ENCODE data around the gene ANXA6. TPM values are rescaled to one million over a fixed set of nuclear protein-coding genes. Genes with fewer than 3 reads are reported as not detected.

Gene ANXA6
- total and polyA plus RNA-seq, 10 of the 15 experiments (the other 5 are each of a cell fraction or from before 2014, with no cell fraction given) = 44.0 to 571 (median 465) TPM

GRCh38 chr5:151205411-151205810 lies 47.8 kb upstream of the ANXA6 start:
- H3K79me2 ChIP-seq (ENCODE audit: control insufficient read depth, insufficient read depth, low read length) = peaks cover 11% of the 10 kb centered on the region
- TF ChIP-seq TCF7 (IDR thresholded peaks at IDR 0.05; ENCODE audit: borderline replicate concordance) = no peak
- TF ChIP-seq SMARCA5 (IDR thresholded peaks at IDR 0.05) = no peak
- TF ChIP-seq HDAC6 (IDR thresholded peaks at IDR 0.05; ENCODE audit: unreplicated experiment) = no peak
- TF ChIP-seq ZNF622 (IDR thresholded peaks at IDR 0.05) = no peak
- TF ChIP-seq DPF2 (IDR thresholded peaks at IDR 0.05) = no peak
- no peak overlapping the region for H3K4me2 ChIP-seq (ENCODE audit: control insufficient read depth, insufficient read depth)
- H3K27ac ChIP-seq (ENCODE audit: control insufficient read depth, insufficient read depth) = no peak overlapping the region
- ChIA-PET CTCF (no interaction called here), POLR2A (no interaction called here), RAD21 (ENCODE audit: unreplicated experiment) (no interaction called here), SMC1A (ENCODE audit: uncharacterized antibody, unreplicated experiment) (no interaction called here)
- WGBS (ENCODE audit: insufficient coverage, insufficient replicate concordance, low lambda C conversion rate, missing lambda C conversion rate) = 96% methylated on average over 6 of the region's 10 CpGs
- H3K9ac ChIP-seq (ENCODE audit: control insufficient read depth, insufficient read depth, low read length) = no peak overlapping the region
- intact Hi-C loops (cut with micrococcal nuclease; ENCODE audit: unreplicated experiment) (no loop called here), in situ Hi-C loops (cut with MboI) (no loop called here)
- peaks cover 19% of the 10 kb centered on the region for H3K4me1 ChIP-seq (ENCODE audit: control insufficient read depth, insufficient read depth, low read length)
- ATAC-seq (no peak), FAIRE-seq (no peak), DNase-seq (ENCODE audit: low read depth, low spot score) (no peak)
- H3K27me3 ChIP-seq (replicated peaks in 1 of 2; ENCODE audit: control insufficient read depth in 2 of 2, insufficient read depth in 2 of 2, low read length in 1 of 2) = no peaks in the 10 kb centered on the region
- no peak overlapping the region for H3K4me3 ChIP-seq
- H3K36me3 ChIP-seq (ENCODE audit: control insufficient read depth in 2 of 2, insufficient read depth in 2 of 2, low read length in 1 of 2) = peaks cover 2 to 17% of the 10 kb centered on the region in 2 experiments; a peak in 3 of 4 replicates
- BruUV-seq (replicated peaks) = no TSS peak
- no peaks in the 10 kb centered on the region for H3K9me3 ChIP-seq (replicated peaks; ENCODE audit: control insufficient read depth, insufficient read depth, low read length)
- no peak overlapping the region for H2AFZ ChIP-seq (ENCODE audit: control insufficient read depth, low read depth, low read length)
- H4K20me1 ChIP-seq (ENCODE audit: control insufficient read depth, insufficient read depth) = no peaks in the 10 kb centered on the region

GRCh38 chr5:151204051-151204450 lies 46.5 kb upstream of the ANXA6 start:
- H3K27me3 ChIP-seq (replicated peaks in 1 of 2; ENCODE audit: control insufficient read depth in 2 of 2, insufficient read depth in 2 of 2, low read length in 1 of 2) = no peaks in the 10 kb centered on the region
- H3K9ac ChIP-seq (ENCODE audit: control insufficient read depth, insufficient read depth, low read length) = no peak overlapping the region
- H3K4me2 ChIP-seq (ENCODE audit: control insufficient read depth, insufficient read depth) = no peak overlapping the region
- DNase-seq (ENCODE audit: low read depth, low spot score) = no peak
- RAD21 ChIA-PET (ENCODE audit: unreplicated experiment) = interaction anchor here (1.1 to 1.2 kb wide), 2 partner anchors 30 to 39 kb away, joined by 3 read pairs; no protein-coding TSS in a partner anchor
- CTCF ChIA-PET = interaction anchor here (0.6 kb wide), 1 partner anchor 35 kb away, joined by 3 read pairs; no protein-coding TSS in a partner anchor
- H3K27ac ChIP-seq (ENCODE audit: control insufficient read depth, insufficient read depth) = no peak overlapping the region
- 100% methylated on average over 5 of the region's 5 CpGs for WGBS (ENCODE audit: insufficient coverage, insufficient replicate concordance, low lambda C conversion rate, missing lambda C conversion rate)
- SMC1A ChIA-PET (ENCODE audit: uncharacterized antibody, unreplicated experiment) = interaction anchor here (0.7 to 1.0 kb wide), 3 partner anchors 10 to 62 kb away, joined by 3 read pairs; no protein-coding TSS in a partner anchor
- POLR2A ChIA-PET = interaction anchor here (1.7 kb wide), 1 partner anchor 10 kb away, joined by 3 read pairs; no protein-coding TSS in a partner anchor
- H3K4me3 ChIP-seq = no peak overlapping the region
- peaks cover 6 to 23% of the 10 kb centered on the region in 2 experiments; a peak in 3 of 4 replicates for H3K36me3 ChIP-seq (ENCODE audit: control insufficient read depth in 2 of 2, insufficient read depth in 2 of 2, low read length in 1 of 2)
- TF ChIP-seq RUNX3 (IDR thresholded peaks at IDR 0.05; ENCODE audit: low read length) (no peak), HDAC2 (IDR thresholded peaks at IDR 0.05) (no peak)
- intact Hi-C loops (cut with micrococcal nuclease; ENCODE audit: unreplicated experiment) = no loop called here
- no peak for FAIRE-seq
- no peak for ATAC-seq
- no peak overlapping the region for H2AFZ ChIP-seq (ENCODE audit: control insufficient read depth, low read depth, low read length)
- in situ Hi-C loops (cut with MboI) = no loop called here
- H4K20me1 ChIP-seq (ENCODE audit: control insufficient read depth, insufficient read depth) = no peaks in the 10 kb centered on the region
- no TSS peak for BruUV-seq (replicated peaks)
- peaks cover 6% of the 10 kb centered on the region for H3K4me1 ChIP-seq (ENCODE audit: control insufficient read depth, insufficient read depth, low read length)
- no peaks in the 10 kb centered on the region for H3K9me3 ChIP-seq (replicated peaks; ENCODE audit: control insufficient read depth, insufficient read depth, low read length)
- H3K79me2 ChIP-seq (ENCODE audit: control insufficient read depth, insufficient read depth, low read length) = peaks cover 7% of the 10 kb centered on the region
